ENCODE measurements around the gene USP33. TPM values are rescaled to one million over a fixed set of nuclear protein-coding genes. Genes with fewer than 3 reads are reported as not detected.
"Not testable (repeated sequence)": the region's sequence is repeated elsewhere in the genome, so short reads cannot be mapped to it uniquely, and the experiment has no call there.

The USP33 gene
- total RNA-seq, 1 experiment from 2014 or later: 77.8 TPM

DNA sequence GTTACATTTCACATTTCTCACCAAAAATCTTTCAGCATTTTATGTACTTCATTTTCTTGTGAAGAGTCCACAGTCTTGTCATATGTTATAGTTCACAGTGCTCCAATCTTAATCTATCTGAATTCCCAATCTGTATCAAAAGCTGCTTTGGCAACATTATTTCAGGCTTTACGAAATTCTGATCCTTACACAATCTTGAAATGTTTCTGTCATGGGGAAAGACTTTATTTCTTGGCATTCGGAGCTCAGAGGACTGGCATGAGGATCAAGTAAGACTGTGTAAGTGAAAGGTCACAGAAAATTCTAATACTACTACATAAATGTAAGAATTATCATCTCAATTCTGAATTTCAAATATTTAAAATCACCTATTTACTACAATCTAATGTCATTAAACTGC, 2.0 kb downstream of the USP33 start:
- H3K4me3 ChIP-seq: no peak overlapping the region
- H3K27ac ChIP-seq: no peak overlapping the region
- H3K4me1 ChIP-seq: no peaks in the 10 kb centered on the region
- DNase-seq: no peak
- peaks cover 6% of the 10 kb centered on the region; the same call in 1 of the 2 replicates for H3K36me3 ChIP-seq
- H3K27me3 ChIP-seq: no peaks in the 10 kb centered on the region
- H3K9me3 ChIP-seq (replicated peaks): 0 out of 2 replicates have a peak, but pooled peaks cover 5% of the 10 kb centered on the region

DNA sequence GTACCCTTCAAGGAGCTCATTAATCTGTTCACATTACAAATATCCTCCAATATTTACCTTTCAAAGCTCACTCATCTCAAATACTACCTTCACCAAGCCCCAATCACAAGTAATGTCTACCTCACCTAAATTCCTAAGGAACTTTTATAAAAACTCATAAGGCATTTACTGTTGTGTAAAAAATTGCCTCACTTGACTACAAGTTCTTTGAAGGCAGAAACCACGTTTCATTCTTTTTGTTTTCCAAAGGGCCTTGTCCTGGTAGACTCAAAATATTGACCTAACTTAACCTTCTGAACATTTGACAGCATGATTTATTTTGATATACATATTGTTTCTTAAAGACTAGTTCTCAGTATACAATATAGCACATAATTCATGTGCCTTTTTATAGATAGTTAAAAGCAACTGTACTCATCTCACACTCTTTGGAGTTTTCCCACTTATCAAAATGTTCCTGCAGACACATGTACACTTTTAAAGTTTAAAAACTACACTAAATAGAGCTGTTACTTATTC, 2.5 kb downstream of the USP33 start:
- H3K36me3 ChIP-seq: peaks cover 6% of the 10 kb centered on the region; the same call in 1 of the 2 replicates
- no peak overlapping the region for H3K27ac ChIP-seq
- no peaks in the 10 kb centered on the region for H3K4me1 ChIP-seq
- no peak for DNase-seq
- H3K4me3 ChIP-seq: no peak overlapping the region
- 0 out of 2 replicates have a peak, but pooled peaks cover 5% of the 10 kb centered on the region for H3K9me3 ChIP-seq (replicated peaks)
- H3K27me3 ChIP-seq: no peaks in the 10 kb centered on the region

DNA sequence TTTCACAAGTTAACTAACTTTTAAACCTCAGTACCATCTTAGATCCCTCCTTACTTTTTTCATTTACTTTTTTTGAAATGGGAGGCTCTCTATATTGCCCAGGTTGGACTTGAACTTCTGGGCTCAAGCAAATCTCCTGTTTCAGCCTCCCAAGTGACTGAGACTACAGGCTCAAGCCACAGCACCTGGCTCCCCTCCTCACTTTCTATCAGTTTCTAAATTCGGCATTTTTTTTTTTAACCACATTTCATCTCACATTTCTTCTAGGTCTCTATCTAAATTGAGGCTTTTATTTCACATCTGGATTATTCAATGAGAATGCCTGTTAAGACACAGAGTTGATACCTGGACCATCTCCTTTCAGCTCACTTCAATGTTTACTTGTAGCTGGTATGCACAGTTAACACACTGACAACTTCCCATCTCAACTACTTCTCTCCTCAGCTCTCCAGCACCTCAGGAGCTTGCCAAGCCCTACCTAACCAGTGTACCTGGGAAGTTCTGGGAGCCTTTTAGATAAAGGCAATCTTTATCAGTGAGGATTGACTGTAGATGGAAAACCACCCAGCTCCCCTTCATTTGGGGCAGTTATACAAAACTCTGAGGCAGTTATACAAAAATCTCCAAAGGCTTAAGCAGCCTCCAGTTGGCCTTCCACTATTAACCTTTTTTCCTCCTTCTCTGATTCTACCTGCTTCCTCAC, 3.4 kb downstream of the USP33 start:
- Histone ChIP-seq H3K27me3 (no peaks in the 10 kb centered on the region), H3K36me3 (peaks cover 6% of the 10 kb centered on the region; the same call in 1 of the 2 replicates), H3K4me1 (no peaks in the 10 kb centered on the region), H3K9me3 (replicated peaks) (0 out of 2 replicates have a peak, but pooled peaks cover 5% of the 10 kb centered on the region), H3K27ac (no peak overlapping the region), H3K4me3 (no peak overlapping the region)
- DNase-seq: no peak

DNA sequence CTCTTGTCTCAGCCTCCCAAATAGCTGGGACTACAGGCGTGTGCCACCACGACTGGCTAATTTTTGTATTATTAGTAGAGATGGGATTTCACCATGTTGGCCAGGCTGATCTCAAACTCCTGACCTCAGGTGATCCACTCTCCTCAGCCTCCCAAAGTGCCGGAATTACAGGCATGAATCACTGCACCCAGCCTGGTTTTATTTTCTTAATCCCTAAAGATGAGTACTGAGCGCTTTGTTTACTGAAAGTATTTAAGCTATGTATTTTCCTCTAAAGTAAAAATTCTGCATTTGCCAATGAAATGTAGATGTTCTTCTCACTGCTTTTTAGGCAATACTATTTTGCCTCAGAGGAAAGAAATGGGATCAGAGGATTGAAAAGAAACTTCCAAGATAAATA, 10.2 kb downstream of the USP33 start:
- H3K4me3 ChIP-seq; H3K27me3 ChIP-seq; H3K27ac ChIP-seq; H3K4me1 ChIP-seq; H3K9me3 ChIP-seq (replicated peaks); DNase-seq: not testable (repeated sequence)
- peaks cover 12% of the 10 kb centered on the region; the same call in 1 of the 2 replicates for H3K36me3 ChIP-seq

DNA sequence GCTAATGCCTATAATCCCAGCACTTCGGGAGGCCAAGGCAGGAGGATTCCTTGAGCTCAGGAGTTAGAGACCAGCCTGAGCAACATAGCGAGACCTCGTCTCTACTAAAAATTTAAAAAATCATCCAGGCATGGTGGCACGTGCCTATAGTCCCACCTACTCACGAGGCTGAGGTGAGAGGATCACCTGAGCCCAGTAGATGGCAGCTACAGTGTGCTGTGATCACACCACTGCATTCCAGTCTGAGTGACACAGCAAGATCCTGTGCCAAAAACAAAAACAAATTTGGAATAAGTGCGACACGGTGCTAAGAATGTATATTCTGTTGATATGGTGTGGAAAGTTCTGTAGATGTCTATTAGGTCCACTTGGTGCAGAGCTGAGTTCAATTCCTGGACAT, 15.1 kb downstream of the USP33 start:
- H3K27ac ChIP-seq: no peak overlapping the region
- no peaks in the 10 kb centered on the region for H3K9me3 ChIP-seq (replicated peaks)
- H3K4me3 ChIP-seq: no peak overlapping the region
- peaks cover 16% of the 10 kb centered on the region for H3K36me3 ChIP-seq
- H3K4me1 ChIP-seq: no peaks in the 10 kb centered on the region
- no peak for DNase-seq
- H3K27me3 ChIP-seq: no peaks in the 10 kb centered on the region

DNA sequence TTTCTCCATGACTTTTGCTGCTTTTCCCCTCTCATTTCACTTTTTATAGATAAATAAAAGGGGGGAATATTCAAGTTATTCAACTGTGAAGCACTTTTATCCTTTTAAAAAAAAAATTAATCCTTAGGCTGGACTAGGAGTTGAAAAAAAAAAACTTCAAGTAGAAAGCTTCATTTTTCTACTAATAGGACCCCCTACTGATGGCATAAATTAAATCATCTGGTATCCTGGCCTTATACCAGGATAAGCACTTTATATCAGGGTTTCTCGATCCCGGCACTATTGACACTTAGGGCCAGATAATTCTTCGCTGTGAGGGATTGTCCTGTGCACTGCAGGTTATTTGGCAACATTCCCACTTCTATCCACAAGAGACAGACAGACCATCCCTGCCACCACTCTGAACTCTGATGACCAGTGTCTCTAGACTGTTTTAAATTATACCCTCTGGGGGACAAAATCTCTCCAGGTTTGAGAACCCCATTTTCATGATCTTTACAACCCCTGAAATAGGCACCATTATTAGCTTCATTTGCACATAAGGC, 17.6 kb downstream of the USP33 start:
- no peaks in the 10 kb centered on the region for H3K4me1 ChIP-seq
- no peak overlapping the region for H3K4me3 ChIP-seq
- no peak for DNase-seq
- no peaks in the 10 kb centered on the region for H3K9me3 ChIP-seq (replicated peaks)
- peaks cover 24% of the 10 kb centered on the region for H3K36me3 ChIP-seq
- H3K27ac ChIP-seq: no peak overlapping the region
- no peaks in the 10 kb centered on the region for H3K27me3 ChIP-seq

- H3K36me3 ChIP-seq: peaks cover 21% of the 10 kb centered on the region
- no peak for DNase-seq
- no peak overlapping the region for H3K27ac ChIP-seq
- H3K4me3 ChIP-seq: no peak overlapping the region
- no peaks in the 10 kb centered on the region for H3K4me1 ChIP-seq
- H3K9me3 ChIP-seq (replicated peaks): no peaks in the 10 kb centered on the region
- no peaks in the 10 kb centered on the region for H3K27me3 ChIP-seq
Observed at GRCh38 chr1:77741316-77741715, 18.3 kb downstream of the USP33 start.

DNA sequence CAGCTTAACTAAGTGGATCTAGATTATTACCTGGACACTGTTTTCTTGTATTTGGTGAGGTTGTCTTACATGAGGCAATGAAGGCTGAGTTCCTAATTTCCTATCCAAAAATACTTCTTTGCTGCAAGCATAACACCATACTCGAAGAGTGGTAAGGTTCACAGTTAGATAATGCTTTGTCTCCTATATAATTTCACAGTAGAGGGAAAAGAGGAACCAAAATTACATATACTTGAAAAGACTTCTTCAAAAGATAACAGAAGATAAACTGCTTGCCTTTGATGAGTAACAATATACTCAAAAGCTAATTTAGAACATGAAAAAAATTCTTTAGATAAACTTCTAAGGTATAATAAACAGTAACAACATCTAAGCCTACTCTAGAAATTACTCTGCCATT, 20.4 kb downstream of the USP33 start:
- H3K4me1 ChIP-seq: no peaks in the 10 kb centered on the region
- peaks cover 25% of the 10 kb centered on the region for H3K36me3 ChIP-seq
- no peak for DNase-seq
- H3K27ac ChIP-seq: no peak overlapping the region
- no peaks in the 10 kb centered on the region for H3K9me3 ChIP-seq (replicated peaks)
- no peak overlapping the region for H3K4me3 ChIP-seq
- no peaks in the 10 kb centered on the region for H3K27me3 ChIP-seq

DNA sequence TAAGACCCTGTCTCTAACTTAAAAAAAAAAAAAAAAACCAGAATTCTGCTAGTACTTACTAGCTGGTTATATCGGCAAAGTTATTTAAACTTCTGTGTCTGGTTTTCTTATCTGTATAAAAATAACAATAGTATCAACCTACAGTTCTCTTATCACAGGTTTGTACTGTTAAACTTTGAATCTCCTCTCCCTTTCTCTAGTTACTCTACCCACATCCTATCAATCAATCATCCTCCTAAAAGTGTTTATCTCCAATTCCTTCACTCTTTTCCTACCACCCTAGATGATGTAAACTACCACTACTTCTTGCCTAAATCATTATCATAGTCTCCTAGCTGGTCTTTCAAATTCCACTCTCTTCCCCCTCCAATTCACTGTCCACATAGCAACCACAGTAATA, 27.6 kb downstream of the USP33 start:
- no peak for DNase-seq
- H3K27ac ChIP-seq: no peak overlapping the region
- peaks cover 34% of the 10 kb centered on the region for H3K36me3 ChIP-seq

GRCh38 chr1:77725706-77726105, 33.9 kb downstream of the USP33 start:
- no peak overlapping the region for H3K4me3 ChIP-seq
- H3K27ac ChIP-seq: no peak overlapping the region
- H3K9me3 ChIP-seq (replicated peaks): no peaks in the 10 kb centered on the region
- DNase-seq: no peak
- no peaks in the 10 kb centered on the region for H3K4me1 ChIP-seq
- H3K27me3 ChIP-seq: no peaks in the 10 kb centered on the region
- H3K36me3 ChIP-seq: peaks cover 71% of the 10 kb centered on the region

More for the DNA sequence above, 27.6 kb downstream of the USP33 start:
- H3K4me1 ChIP-seq: no peaks in the 10 kb centered on the region
- no peaks in the 10 kb centered on the region for H3K27me3 ChIP-seq
- H3K4me3 ChIP-seq: no peak overlapping the region
- H3K9me3 ChIP-seq (replicated peaks): no peaks in the 10 kb centered on the region

- H3K4me3 ChIP-seq: no peak overlapping the region
- no peaks in the 10 kb centered on the region for H3K27me3 ChIP-seq
- no peak overlapping the region for H3K27ac ChIP-seq
- DNase-seq: no peak
- H3K9me3 ChIP-seq (replicated peaks): no peaks in the 10 kb centered on the region
- peaks cover 52% of the 10 kb centered on the region for H3K36me3 ChIP-seq
- no peaks in the 10 kb centered on the region for H3K4me1 ChIP-seq
Observed at GRCh38 chr1:77718181-77718580, 41.5 kb downstream of the USP33 start.

DNA sequence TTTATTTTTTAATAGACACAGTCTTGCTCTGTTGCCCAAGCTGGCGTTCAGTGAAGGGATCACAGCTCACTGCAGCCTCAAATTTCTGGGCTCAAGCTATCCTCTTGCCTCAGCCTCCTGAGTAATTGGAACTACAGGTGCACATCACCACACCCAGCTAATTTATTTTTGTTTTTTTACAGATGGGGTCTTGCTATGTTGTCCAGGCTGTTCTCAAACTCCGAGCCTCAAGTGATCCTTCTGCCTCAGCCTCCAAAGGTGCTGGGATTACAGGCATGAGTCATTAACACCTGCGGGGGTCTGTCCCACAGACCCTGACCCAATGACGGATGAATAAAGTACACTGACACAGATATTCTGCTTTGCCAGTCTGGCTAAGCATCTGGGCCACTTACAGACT, 43.6 kb downstream of the USP33 start:
- Histone ChIP-seq H3K27ac (no peak overlapping the region), H3K4me3 (no peak overlapping the region), H3K27me3 (no peaks in the 10 kb centered on the region), H3K36me3 (peaks cover 44% of the 10 kb centered on the region), H3K4me1 (no peaks in the 10 kb centered on the region), H3K9me3 (replicated peaks) (no peaks in the 10 kb centered on the region)
- DNase-seq: no peak

DNA sequence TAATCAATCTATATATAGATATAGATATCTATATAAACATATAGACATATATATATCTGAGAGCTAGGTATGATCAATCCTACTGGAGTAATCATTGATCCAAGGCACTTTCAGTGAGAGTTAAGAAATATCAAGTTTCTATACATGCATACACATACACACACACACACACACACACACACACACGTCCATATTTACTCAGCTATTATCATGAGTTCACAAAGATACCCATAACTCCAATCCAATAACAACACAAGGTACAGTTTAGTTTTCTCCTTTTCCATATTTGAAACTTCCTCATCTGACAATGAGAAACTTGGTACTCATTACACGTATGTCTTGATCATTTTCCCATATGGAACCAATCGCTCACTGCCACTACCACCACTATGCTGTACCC, 49.9 kb downstream of the USP33 start:
- Histone ChIP-seq H3K36me3 (peaks cover 49% of the 10 kb centered on the region), H3K27ac (no peak overlapping the region)

DNA sequence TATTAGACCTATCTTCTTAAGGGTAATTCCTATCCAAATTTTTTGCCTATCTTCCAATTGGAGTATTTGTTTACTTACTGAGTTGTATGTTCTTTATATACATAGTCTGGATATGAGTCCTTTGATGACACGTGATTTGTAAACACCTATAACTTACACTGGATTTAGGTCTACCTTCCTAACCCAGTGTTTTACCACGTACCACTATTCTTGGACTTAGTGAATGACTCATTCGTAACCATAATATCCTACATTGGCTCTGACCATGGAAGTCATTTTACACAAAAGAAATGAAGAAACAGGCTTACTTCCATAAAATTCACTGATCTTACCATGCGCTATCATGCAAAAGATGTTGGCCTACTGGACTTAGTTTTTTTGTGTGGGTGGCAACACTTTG, 53.3 kb downstream of the USP33 start:
- Histone ChIP-seq H3K4me1 (no peaks in the 10 kb centered on the region), H3K9me3 (replicated peaks) (no peaks in the 10 kb centered on the region), H3K27ac (no peak overlapping the region), H3K27me3 (no peaks in the 10 kb centered on the region), H3K4me3 (no peak overlapping the region), H3K36me3 (peaks cover 34% of the 10 kb centered on the region)
- no peak for DNase-seq

More for the DNA sequence above, 49.9 kb downstream of the USP33 start:
- no peaks in the 10 kb centered on the region for H3K27me3 ChIP-seq
- H3K9me3 ChIP-seq (replicated peaks): no peaks in the 10 kb centered on the region
- H3K4me1 ChIP-seq: no peaks in the 10 kb centered on the region
- DNase-seq: no peak
- no peak overlapping the region for H3K4me3 ChIP-seq

DNA sequence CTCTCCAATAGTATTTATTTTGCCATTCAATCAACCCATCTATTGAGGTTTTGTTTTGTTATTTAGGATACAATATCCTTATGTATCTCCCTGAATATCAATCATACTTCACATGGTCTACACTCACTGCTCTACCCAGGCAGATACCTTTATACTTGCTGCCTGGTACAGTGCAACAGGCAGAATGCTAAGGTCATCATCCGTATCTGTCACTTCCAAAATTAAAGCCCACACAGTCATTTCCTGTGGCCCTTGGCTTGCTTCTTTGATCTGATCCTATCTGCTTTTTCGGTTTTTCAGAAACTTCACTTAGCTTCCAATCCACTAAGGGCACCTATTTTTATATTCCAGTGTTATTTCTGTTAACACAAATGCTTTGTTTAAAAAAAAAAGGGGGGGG, 54.9 kb downstream of the USP33 start:
- H3K27ac ChIP-seq: no peak overlapping the region
- no peak overlapping the region for H3K4me3 ChIP-seq
- H3K9me3 ChIP-seq (replicated peaks): no peaks in the 10 kb centered on the region
- DNase-seq: no peak
- peaks cover 22% of the 10 kb centered on the region for H3K36me3 ChIP-seq
- no peaks in the 10 kb centered on the region for H3K4me1 ChIP-seq
- H3K27me3 ChIP-seq: no peaks in the 10 kb centered on the region

GRCh38 chr1:77699673-77700072, 60.0 kb downstream of the USP33 start:
- not testable (repeated sequence) for H3K36me3 ChIP-seq; H3K9me3 ChIP-seq (replicated peaks); H3K4me3 ChIP-seq; H3K27ac ChIP-seq; H3K4me1 ChIP-seq; H3K27me3 ChIP-seq; DNase-seq
